ENCODE results near the gene PRRX1.

PRRX1 gene

DNA sequence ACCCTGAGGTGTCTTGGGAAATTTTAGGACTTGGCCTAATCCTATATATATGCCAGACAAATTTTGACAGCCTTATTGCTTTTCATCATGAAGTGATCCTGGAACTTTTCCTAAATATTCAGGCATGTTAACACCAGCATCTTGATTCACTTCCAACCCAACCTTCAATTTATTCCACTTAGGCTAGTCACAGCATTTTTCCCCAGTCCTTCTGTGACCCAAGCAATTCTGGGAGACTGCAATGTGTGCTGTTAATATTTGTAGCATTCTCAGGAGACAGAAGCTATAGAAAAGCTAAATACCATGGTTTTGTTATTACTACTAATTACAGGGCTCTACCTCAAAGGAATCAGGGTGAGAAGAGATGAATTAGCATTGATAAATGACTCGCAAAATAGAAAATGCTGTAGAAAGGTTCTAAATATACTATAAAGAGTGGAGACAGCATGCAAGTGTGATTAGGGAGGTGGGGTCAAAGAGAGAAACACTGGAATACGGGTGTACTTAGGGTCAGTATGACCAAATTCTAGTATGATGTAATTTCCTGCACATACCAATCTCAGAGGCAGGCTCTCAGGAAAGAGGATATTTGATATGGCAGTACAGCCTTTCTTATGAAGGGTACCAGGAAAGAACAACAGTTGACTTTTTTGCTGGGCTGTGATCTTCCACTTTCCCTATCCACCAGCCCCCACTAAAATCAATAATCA is 29.1 kb downstream of the PRRX1 start:
- no peak for DNase-seq (ENCODE audit: low spot score)

GRCh38 chr1:170694172-170694926 is 30.4 kb downstream of the PRRX1 start:
- no peak for DNase-seq (ENCODE audit: low spot score)

- DNase-seq (ENCODE audit: low spot score) = no peak
Measured at GRCh38 chr1:170695955-170696590, 32.1 kb downstream of the PRRX1 start.

DNA sequence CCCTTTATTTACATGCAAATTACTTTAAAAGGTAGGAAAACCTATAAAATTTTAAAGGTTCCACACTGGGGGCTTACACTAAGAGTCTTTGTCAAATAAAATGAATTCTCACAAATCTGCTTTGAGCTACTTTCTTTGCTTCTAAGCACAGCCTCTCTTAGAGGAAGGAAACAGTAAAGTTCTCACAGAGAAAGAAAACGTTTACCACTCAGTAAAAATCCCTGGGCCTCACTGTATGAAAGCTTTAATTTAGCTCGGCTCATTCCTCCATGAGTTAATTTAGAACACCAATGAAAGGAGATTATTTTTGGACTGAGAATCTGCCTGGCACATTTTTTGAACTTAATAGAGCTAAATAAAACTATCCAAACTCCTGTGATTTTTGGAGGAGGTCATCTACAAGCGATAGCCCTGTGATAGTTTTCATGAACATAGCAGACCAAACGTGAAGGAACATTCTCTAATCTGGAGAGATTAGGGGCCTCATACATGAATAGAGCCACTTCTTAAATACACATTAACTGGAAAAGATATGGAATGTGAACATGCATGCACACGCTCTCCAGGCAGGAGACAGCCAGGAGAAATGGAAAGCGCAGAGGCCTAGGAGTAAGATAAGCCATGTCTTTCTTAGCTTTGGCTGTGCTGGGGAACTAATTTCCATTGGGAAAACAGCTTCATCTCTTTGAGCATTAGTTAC is 32.8 kb downstream of the PRRX1 start:
- DNase-seq (ENCODE audit: low spot score) = no peak

DNA sequence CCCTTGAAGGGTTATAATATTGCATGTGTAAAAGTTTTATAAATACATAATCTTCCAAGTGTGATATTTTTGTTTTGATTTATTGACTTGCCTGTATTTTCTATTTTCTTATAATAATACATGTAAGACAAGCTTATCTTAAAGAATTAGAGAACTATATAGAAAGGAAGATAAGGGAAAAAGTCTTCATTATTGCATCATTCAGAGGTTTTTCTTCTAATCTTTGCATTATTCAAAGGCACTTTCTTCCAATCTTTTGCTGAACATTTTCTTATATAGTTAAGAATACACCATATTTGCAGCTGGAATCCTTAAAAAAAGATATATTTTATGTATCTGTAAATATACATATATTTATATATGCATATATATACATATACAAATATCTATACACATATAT is 33.4 kb downstream of the PRRX1 start:
- DNase-seq (ENCODE audit: low spot score) = no peak

GRCh38 chr1:170698301-170699275 is 34.7 kb downstream of the PRRX1 start:
- no peak for DNase-seq (ENCODE audit: low spot score)

DNA sequence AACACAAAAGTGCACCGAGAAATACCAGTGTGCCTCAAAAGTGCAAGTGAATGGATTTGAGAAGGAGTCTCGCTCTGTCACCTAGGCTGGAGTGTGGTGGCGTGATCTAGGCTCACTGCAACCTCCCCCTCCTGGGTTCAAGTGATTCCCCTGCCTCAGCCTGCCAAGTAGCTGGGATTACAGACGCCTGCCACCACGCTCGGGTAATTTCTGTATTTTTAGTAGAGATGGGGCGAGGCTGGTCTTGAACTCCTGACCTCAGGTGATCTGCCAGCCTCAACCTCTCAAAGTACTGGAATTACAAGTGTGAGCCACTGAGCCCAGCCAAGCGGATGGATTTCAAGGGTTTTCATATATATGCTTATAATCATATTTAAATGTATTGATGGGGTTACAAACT is 35.8 kb downstream of the PRRX1 start:
- DNase-seq (ENCODE audit: low spot score) = no peak

- no peak for DNase-seq (ENCODE audit: low spot score)
Measured at GRCh38 chr1:170700842-170701615, 37.1 kb downstream of the PRRX1 start.

DNA sequence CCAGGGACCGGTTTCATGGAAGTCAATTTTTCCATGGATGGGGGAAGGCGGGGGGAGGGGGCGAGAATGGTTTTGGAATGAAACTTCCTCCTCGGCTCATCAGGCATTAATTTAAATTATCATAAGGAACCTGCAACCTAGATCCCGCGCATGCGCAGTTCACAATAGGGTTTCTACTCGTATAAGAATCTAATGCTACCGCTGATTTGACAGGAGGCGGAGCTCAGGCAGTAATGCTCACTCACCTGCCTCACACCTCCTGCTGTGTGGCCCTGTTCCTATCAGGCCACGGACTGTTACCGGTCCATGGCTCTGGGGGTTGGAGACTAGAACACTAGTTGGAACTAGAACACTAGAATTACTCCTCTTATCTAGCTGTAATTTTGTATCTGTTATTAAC is 38.0 kb downstream of the PRRX1 start:
- no peak for DNase-seq (ENCODE audit: low spot score)

DNA sequence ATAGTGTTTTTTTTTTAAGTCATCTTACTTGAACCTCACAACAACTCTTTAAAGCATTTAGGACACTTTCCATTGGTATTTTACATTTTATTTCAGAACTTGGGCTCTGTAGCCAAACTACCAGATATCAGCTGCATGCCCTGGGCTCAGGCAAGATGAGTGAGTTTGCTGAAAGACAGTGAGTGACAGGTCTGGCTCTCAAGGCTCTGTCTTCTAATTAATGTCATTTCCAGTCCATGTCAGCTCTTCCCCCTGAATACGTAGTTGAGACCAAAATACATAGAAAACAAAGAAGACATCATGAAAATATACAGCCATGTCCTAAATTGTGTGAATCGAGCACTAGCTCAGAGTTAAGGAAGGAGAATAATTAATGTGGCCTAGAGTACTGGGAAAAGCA is 39.7 kb downstream of the PRRX1 start:
- DNase-seq (ENCODE audit: low spot score) = no peak

DNA sequence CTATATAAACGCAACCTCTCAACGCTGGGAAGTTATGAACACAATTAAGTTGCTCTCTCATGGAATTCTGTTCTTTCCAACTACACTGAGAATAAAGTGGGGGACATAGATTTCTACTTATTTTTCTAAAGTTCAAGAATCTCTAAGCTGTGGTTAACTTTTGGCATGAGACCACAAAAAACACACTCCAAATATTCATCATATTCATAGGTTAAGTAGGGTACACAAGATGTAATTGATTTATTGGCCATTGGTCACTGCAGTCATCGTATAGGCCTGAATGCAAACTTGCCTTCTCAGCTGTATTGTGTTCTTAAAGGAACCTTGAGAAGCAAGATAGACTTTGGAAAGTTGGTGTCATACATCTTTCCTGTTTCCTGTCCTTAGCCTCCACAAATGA is 40.3 kb downstream of the PRRX1 start:
- no peak for DNase-seq (ENCODE audit: low spot score)

DNA sequence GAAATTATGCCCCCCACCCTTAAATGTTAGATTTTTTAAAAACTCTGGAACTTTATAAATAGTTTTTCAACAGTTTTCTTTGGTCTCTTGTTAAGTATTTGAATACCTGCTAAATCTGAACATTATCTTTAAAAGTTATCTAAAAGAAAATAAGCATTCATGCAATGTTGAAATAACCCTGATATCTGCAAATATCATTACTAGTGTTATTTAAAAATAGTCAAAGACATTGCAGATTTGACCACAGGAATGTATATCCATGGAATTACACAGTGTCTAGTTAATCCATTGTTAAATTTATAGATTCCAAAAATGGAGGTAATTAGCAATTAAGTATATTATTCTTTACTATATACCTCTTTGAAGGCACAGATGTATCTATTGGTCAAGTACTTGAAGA is 42.0 kb downstream of the PRRX1 start:
- DNase-seq (ENCODE audit: low spot score) = no peak

DNA sequence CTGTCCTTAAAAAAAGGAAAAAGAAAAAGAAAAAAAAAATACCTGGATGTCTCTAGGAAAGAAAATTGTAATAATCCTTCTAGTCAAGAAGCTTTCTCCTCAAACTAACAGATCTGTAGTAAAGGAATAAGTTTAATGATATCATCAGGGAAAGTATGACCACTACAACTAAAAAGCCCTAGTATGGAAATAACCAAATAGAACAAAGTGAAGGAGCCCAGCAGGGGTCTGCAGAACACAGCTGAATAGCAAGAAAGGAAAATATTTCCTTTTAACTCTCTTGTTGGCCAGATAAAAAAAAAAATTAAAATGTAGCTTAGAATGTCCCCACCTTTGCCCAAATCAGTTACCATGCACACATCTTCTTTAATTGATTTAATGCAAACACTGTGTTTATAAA is 43.2 kb downstream of the PRRX1 start:
- no peak for DNase-seq (ENCODE audit: low spot score)

DNA sequence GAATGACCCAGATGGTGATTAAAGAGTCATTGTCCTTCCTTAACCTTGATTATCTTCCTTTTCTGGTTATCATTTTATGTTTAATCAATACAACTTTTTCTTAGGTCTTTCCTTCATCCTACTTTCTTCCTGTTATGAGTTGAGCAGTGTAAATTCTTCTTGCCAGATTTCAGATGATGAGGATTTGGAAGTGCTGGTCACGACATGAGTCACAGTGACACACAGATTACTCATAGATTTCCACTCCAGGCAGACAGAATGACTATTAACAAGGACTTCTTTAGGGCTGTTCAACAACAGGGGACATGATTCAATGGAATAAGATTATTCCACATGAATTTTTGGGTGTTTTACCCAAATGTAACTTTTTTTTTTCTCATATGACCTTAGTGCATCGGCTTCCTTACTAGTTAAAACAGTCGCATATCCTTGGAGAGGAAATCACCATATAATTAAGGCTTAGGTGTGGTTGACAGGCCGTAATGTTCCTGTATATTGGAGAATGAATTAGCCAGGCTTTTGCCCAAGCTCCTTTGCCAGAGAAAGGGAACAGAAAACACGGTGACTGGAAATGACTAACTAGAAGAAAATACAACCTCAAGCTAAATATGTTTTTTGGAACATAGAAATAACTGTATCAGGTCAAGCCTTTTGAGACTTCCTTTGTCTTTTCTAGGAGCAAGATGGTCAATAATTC is 44.2 kb downstream of the PRRX1 start:
- no peak for DNase-seq (ENCODE audit: low spot score)

DNA sequence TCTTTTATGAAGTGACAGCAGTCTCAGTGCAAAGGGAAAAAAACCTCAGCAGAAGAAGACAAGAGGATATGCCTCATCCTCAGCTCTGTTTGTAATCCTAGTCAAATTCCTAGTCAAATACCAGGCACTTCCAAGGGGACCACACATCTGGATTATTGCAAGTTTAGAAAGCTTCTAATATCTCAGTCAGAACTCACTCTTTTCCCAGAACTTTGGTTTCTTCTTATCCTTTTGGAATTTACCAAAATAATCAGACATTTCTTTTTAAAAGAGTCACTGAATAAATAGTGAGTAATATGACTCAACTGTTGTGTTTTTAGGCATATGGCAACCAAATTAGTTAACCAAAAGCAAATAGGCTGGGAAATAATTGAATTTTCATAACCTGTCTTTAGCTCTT is 47.8 kb downstream of the PRRX1 start:
- DNase-seq (ENCODE audit: low spot score) = no peak

DNA sequence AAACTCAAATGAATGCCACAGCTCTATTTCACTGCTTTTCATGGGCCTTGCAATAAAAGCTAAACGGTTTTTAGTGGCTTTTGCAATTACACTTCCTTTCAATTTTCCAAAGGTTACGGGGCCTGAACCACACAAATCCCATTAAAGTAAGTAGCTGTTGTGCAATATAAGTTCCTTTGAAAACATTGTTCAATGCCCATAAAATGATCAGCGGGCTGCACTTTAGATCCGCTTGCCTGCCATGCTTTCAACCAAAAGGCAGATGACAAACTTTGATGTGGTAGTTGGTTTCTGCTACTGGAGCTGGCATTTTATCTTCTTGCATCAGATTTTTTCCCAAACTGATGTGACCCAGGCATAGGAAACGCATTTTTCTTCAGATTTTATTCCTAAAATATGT is 50.2 kb downstream of the PRRX1 start:
- DNase-seq (ENCODE audit: low spot score) = no peak

DNA sequence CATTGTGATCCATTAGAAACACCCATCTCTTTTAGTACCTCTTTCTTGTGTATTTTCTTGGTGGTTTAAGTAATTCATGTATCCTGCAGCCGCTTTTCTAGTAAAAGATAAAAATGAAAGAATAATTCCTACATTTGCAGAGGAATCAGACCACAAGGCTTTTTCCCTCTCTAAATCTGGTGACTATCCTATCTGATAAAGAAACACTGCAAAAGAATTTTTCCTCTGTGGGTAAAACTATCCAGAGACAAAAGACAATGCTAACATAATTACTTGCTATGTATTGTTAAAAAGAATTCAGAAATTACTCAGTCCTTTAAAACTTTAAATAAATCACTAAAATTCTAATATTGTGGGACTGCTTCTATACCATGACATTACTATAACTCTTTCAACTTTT is 51.0 kb downstream of the PRRX1 start:
- no peak for DNase-seq (ENCODE audit: low spot score)

- no peak for DNase-seq (ENCODE audit: low spot score)
Measured at GRCh38 chr1:170716835-170717429, 53.0 kb downstream of the PRRX1 start.

- DNase-seq (ENCODE audit: low spot score) = no peak
Measured at GRCh38 chr1:170720661-170721060, 56.7 kb downstream of the PRRX1 start.

DNA sequence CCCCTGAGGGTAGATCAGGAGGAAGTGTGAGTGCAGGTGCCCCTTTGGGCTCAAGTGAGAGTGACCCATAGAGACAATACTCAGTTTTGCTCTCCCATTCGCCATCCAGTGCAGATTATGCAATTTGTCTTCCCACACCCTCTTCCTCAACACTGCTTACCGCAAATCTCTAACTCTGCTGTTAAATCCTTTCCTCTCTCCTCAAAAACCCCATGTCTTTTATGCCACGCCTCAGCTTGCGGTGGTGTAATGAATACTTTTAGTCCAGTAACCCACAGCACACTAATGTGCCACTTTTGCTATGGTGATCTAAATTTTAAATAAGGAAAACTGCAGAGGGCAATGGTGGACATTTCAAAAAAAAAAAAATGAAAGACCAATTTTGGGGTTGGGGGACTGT is 57.7 kb downstream of the PRRX1 start:
- DNase-seq (ENCODE audit: low spot score) = no peak

Measured in germinal center (tissue), 1 donor.